Endothelial cell (in vitro differentiated cells): ENCODE results near the gene LRRC10B. TPM values are rescaled to one million over a fixed set of nuclear protein-coding genes. Genes with fewer than 3 reads are reported as not detected.
A peak's percentile ranks its signal among the peaks of the same experiment; 100 is the strongest.

ENCODE experiments used
- DNase-seq: peaks from one replicate; pipeline ENCODE4 v3.0.0; 2021; ENCODE audit warnings: low spot score
- H3K27ac Mint-ChIP-seq: one replicate; pipeline ENCODE4 v1.8.0; 2021; ENCODE audit warnings: mixed read lengths, inconsistent platforms; ENCODE audit not compliant: unreplicated experiment
- H3K27me3 Mint-ChIP-seq: one replicate; pipeline ENCODE4 v1.8.0; 2021; ENCODE audit warnings: mild to moderate bottlenecking, moderate library complexity, mixed read lengths, inconsistent platforms; ENCODE audit not compliant: unreplicated experiment
- H3K36me3 Mint-ChIP-seq: one replicate; pipeline ENCODE4 v1.8.0; 2021; ENCODE audit warnings: mild to moderate bottlenecking, low read depth, mixed read lengths, inconsistent platforms; ENCODE audit not compliant: unreplicated experiment
- H3K4me1 Mint-ChIP-seq: one replicate; pipeline ENCODE4 v1.8.0; 2021; ENCODE audit warnings: mild to moderate bottlenecking, mixed read lengths, inconsistent platforms; ENCODE audit not compliant: unreplicated experiment
- H3K4me3 Mint-ChIP-seq: one replicate; pipeline ENCODE4 v1.8.0; 2021; ENCODE audit warnings: mild to moderate bottlenecking, mixed read lengths, inconsistent platforms; ENCODE audit not compliant: unreplicated experiment
- H3K9me3 Mint-ChIP-seq: one replicate; pipeline ENCODE4 v1.8.0; 2021; ENCODE audit warnings: mixed read lengths, inconsistent platforms; ENCODE audit not compliant: unreplicated experiment
- total RNA-seq: library from RNA; stranded (reverse); fragmentation: NEBNext Ultra II Directional; extraction: Animal tissue kit (Norgen Biotek cat#: 25700); gene quantifications from one replicate; pipeline ENCODE4 v1.2.1, GENCODE V29; 2021; ENCODE audit not compliant: unreplicated experiment
- TF ChIP-seq, protein P1 (sequence below): fragments of 200-600 bp; sonication (generic); IDR thresholded peaks from one replicate; pipeline ENCODE4 v1.5.0; 2021; ENCODE audit warnings: antibody characterized with exemption; ENCODE audit not compliant: unreplicated experiment

LRRC10B gene
- total RNA-seq, 1 donor from 2014 or later, result 0.13 TPM

DNA sequence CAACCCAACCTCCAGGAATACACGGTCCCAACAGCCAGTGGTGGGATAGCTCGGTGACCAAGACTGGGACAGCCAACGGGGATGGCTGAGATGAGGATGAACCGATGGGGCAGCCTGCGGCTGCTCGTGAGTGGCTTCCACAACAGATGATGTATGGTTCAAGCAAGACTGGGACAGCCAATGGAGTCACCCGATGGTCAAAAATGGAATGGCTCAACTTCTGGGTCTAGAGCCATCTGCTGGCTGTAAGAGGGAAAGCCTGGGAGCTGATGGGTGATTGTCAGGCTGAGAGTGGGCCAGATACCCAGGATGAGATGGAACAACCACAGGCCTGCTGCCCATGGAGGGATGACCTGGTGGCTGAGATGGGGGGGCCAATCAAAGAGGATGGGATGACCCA, 36.8 kb downstream of the LRRC10B start:
- Mint-ChIP-seq H3K4me3 (no peak overlapping the region), H3K27me3 (peaks cover 9% of the 10 kb centered on the region), H3K27ac (no peak overlapping the region), H3K36me3 (no peaks in the 10 kb centered on the region), H3K9me3 (no peaks in the 10 kb centered on the region), H3K4me1 (peaks cover 9% of the 10 kb centered on the region)
- TF ChIP-seq, protein P1, sequence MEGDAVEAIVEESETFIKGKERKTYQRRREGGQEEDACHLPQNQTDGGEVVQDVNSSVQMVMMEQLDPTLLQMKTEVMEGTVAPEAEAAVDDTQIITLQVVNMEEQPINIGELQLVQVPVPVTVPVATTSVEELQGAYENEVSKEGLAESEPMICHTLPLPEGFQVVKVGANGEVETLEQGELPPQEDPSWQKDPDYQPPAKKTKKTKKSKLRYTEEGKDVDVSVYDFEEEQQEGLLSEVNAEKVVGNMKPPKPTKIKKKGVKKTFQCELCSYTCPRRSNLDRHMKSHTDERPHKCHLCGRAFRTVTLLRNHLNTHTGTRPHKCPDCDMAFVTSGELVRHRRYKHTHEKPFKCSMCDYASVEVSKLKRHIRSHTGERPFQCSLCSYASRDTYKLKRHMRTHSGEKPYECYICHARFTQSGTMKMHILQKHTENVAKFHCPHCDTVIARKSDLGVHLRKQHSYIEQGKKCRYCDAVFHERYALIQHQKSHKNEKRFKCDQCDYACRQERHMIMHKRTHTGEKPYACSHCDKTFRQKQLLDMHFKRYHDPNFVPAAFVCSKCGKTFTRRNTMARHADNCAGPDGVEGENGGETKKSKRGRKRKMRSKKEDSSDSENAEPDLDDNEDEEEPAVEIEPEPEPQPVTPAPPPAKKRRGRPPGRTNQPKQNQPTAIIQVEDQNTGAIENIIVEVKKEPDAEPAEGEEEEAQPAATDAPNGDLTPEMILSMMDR, result peak; percentile 43
- no peak for DNase-seq

GRCh38 chr11:61545921-61546320, 37.4 kb downstream of the LRRC10B start:
- Mint-ChIP-seq H3K27me3 (peaks cover 9% of the 10 kb centered on the region), H3K4me1 (peaks cover 9% of the 10 kb centered on the region), H3K4me3 (no peak overlapping the region), H3K9me3 (no peaks in the 10 kb centered on the region), H3K36me3 (no peaks in the 10 kb centered on the region), H3K27ac (no peak overlapping the region)
- TF ChIP-seq, protein P1, result no peak
- DNase-seq, result no peak

GRCh38 chr11:61546663-61547062, 38.1 kb downstream of the LRRC10B start:
- Mint-ChIP-seq H3K27ac (no peak overlapping the region), H3K27me3 (peaks cover 6% of the 10 kb centered on the region), H3K9me3 (no peaks in the 10 kb centered on the region), H3K4me1 (peaks cover 2% of the 10 kb centered on the region), H3K4me3 (no peak overlapping the region), H3K36me3 (no peaks in the 10 kb centered on the region)
- TF ChIP-seq, protein P1, result no peak
- no peak for DNase-seq

- no peaks in the 10 kb centered on the region for H3K4me1 Mint-ChIP-seq
- no peak overlapping the region for H3K4me3 Mint-ChIP-seq
- no peaks in the 10 kb centered on the region for H3K9me3 Mint-ChIP-seq
- DNase-seq, result no peak
- H3K27ac Mint-ChIP-seq, result no peak overlapping the region
- H3K36me3 Mint-ChIP-seq, result no peaks in the 10 kb centered on the region
- H3K27me3 Mint-ChIP-seq, result peaks cover 5% of the 10 kb centered on the region
- TF ChIP-seq, protein P1, result no peak
Measured at GRCh38 chr11:61547246-61547645, 38.7 kb downstream of the LRRC10B start.

DNA sequence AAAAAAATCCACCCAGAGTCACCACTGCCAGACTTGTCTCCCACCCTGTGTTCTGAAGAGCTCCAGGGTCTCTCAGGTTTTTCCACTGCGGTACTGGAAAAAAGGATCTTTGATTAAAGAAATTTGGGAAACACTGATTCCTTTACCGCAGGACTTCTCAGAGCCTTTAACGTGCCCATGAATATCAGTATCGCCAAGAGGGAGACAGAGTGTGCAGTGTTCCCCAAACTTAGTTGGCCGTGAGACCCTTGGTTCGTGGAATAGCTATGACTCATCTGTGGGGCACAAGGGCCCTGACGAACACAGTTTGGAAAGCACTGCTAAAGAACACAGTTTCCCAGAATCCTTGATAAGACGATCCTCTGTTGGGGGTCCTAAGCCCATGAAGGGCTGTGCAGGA, 40.6 kb downstream of the LRRC10B start:
- no peaks in the 10 kb centered on the region for H3K9me3 Mint-ChIP-seq
- no peak overlapping the region for H3K27ac Mint-ChIP-seq
- no peaks in the 10 kb centered on the region for H3K36me3 Mint-ChIP-seq
- no peak overlapping the region for H3K4me3 Mint-ChIP-seq
- H3K27me3 Mint-ChIP-seq, result peaks cover 6% of the 10 kb centered on the region
- no peak for DNase-seq
- peaks cover 8% of the 10 kb centered on the region for H3K4me1 Mint-ChIP-seq
- TF ChIP-seq, protein P1, result no peak
